H9 (cell line): Measurements from ENCODE around the gene GALNT4. TPM values are rescaled to one million over a fixed set of nuclear protein-coding genes. Genes with fewer than 3 reads are reported as not detected.

Source experiments
- DNase-seq: peaks from one replicate; pipeline ENCODE4 v3.0.0-alpha.2; 2017
- H2AFZ ChIP-seq: one replicate; pipeline ENCODE4 v1.6.1; 2013; ENCODE audit warnings: mild to moderate bottlenecking, low read length, control low read depth, moderate library complexity
- H2AK5ac ChIP-seq: 2 replicates; pipeline ENCODE4 v1.6.1; 2013; ENCODE audit warnings: low read length, control low read depth, mixed read lengths; ENCODE audit not compliant: insufficient read length
- H2BK120ac ChIP-seq: one replicate; pipeline ENCODE4 v1.6.1; 2013; ENCODE audit warnings: low read depth, mild to moderate bottlenecking, low read length, control low read depth, inconsistent platforms; ENCODE audit not compliant: poor library complexity, severe bottlenecking
- H2BK12ac ChIP-seq: 2 replicates; pipeline ENCODE4 v1.6.1; 2013; ENCODE audit warnings: low read length, control low read depth, mixed read lengths, low read depth; ENCODE audit not compliant: insufficient read length
- H2BK15ac ChIP-seq: 2 replicates; pipeline ENCODE4 v1.6.1; 2013; ENCODE audit warnings: low read depth, low read length, control low read depth
- H2BK20ac ChIP-seq: one replicate; pipeline ENCODE4 v1.6.1; 2013; ENCODE audit warnings: low read depth, mild to moderate bottlenecking, low read length, control low read depth, inconsistent platforms; ENCODE audit not compliant: poor library complexity, severe bottlenecking
- H2BK5ac ChIP-seq: 2 replicates; pipeline ENCODE4 v1.6.1; 2013; ENCODE audit warnings: low read length, control low read depth, mixed read lengths; ENCODE audit not compliant: insufficient read length
- H3K14ac ChIP-seq: 2 replicates; pipeline ENCODE4 v1.6.1; 2013; ENCODE audit warnings: low read length, control low read depth; ENCODE audit not compliant: insufficient read depth
- H3K18ac ChIP-seq: 2 replicates; pipeline ENCODE4 v1.6.1; 2013; ENCODE audit warnings: low read depth, mild to moderate bottlenecking, mixed read lengths, low read length, control low read depth; ENCODE audit not compliant: insufficient read length
- H3K23ac ChIP-seq: 2 replicates; pipeline ENCODE4 v1.6.1; 2013; ENCODE audit warnings: low read length, control low read depth, mixed read lengths, low read depth; ENCODE audit not compliant: insufficient read length
- H3K23me2 ChIP-seq: 2 replicates; pipeline ENCODE4 v1.6.1; 2013; ENCODE audit warnings: low read depth, mild to moderate bottlenecking, mixed read lengths, low read length, control low read depth; ENCODE audit not compliant: insufficient read length, poor library complexity, severe bottlenecking
- H3K27ac ChIP-seq: 2 replicates; pipeline ENCODE4 v1.5.1; 2013; ENCODE audit warnings: low read length, control low read depth, mixed read lengths, low read depth; ENCODE audit not compliant: insufficient read length
- H3K27me3 ChIP-seq: 2 replicates; pipeline ENCODE4 v1.6.1; 2013; ENCODE audit warnings: low read length, control low read depth, inconsistent platforms; ENCODE audit not compliant: insufficient read depth
- H3K4ac ChIP-seq: 2 replicates; pipeline ENCODE4 v1.6.1; 2013; ENCODE audit warnings: low read depth, mild to moderate bottlenecking, control low read depth, inconsistent platforms, low read length, moderate library complexity
- H3K4me1 ChIP-seq: 2 replicates; pipeline ENCODE4 v1.6.1; 2013; ENCODE audit warnings: low read length, control low read depth, inconsistent platforms; ENCODE audit not compliant: insufficient read depth
- H3K4me2 ChIP-seq: 2 replicates; pipeline ENCODE4 v1.6.1; 2013; ENCODE audit warnings: low read length, control low read depth, mixed read lengths; ENCODE audit not compliant: insufficient read length, insufficient read depth
- H3K56ac ChIP-seq: 2 replicates; pipeline ENCODE4 v1.6.1; 2013; ENCODE audit warnings: low read depth, mild to moderate bottlenecking, mixed read lengths, low read length, control low read depth; ENCODE audit not compliant: insufficient read length
- H3K79me1 ChIP-seq: 2 replicates; pipeline ENCODE4 v1.6.1; 2013; ENCODE audit warnings: low read depth, mild to moderate bottlenecking, moderate library complexity, low read length, control low read depth, inconsistent platforms; ENCODE audit not compliant: insufficient read depth, poor library complexity, severe bottlenecking
- H3K79me2 ChIP-seq: 2 replicates; pipeline ENCODE4 v1.6.1; 2013; ENCODE audit warnings: low read length, control low read depth, inconsistent platforms; ENCODE audit not compliant: insufficient read depth
- H3K9ac ChIP-seq: 2 replicates; pipeline ENCODE4 v1.6.1; 2013; ENCODE audit warnings: low read length, control low read depth, mixed read lengths; ENCODE audit not compliant: insufficient read length; ENCODE audit errors: extremely low read depth
- H3K9me3 ChIP-seq: one replicate; pipeline ENCODE4 v1.6.1; 2013; ENCODE audit warnings: low read depth, low read length, inconsistent platforms; ENCODE audit not compliant: control insufficient read depth
- H3T11ph ChIP-seq: one replicate; pipeline ENCODE4 v1.6.1; 2013; ENCODE audit warnings: mild to moderate bottlenecking, low read length, control low read depth, inconsistent platforms
- H4K20me1 ChIP-seq: one replicate; pipeline ENCODE4 v1.6.1; 2013; ENCODE audit not compliant: control insufficient read depth, insufficient read length, insufficient read depth
- H4K5ac ChIP-seq: 2 replicates; pipeline ENCODE4 v1.6.1; 2013; ENCODE audit warnings: low read depth, mild to moderate bottlenecking, mixed read lengths, low read length, control low read depth; ENCODE audit not compliant: insufficient read length
- H4K8ac ChIP-seq: replicated peaks from 2 replicates; pipeline ENCODE4 v1.6.1; 2013; ENCODE audit warnings: low read length, control low read depth, mixed read lengths, low read depth; ENCODE audit not compliant: insufficient read length
- H4K91ac ChIP-seq: 2 replicates; pipeline ENCODE4 v1.6.1; 2013; ENCODE audit warnings: low read depth, mild to moderate bottlenecking, moderate library complexity, mixed read lengths, low read length, control low read depth; ENCODE audit not compliant: insufficient read length
- H3K27ac Mint-ChIP-seq, 3 experiments: 2 replicates in 2 of 3; 3 replicates in 1 of 3; pipeline ENCODE4 v1.8.0; 2020 to 2021; ENCODE audit warnings: mixed read lengths in 3 of 3, mild to moderate bottlenecking in 1 of 3, moderate library complexity in 1 of 3
- H3K27me3 Mint-ChIP-seq: 2 replicates; pipeline ENCODE4 v1.8.0; 2021; ENCODE audit warnings: low read depth, mild to moderate bottlenecking, moderate library complexity, mixed read lengths
- H3K36me3 Mint-ChIP-seq, 3 experiments: 2 replicates in 2 of 3; 3 replicates in 1 of 3; pipeline ENCODE4 v1.8.0; 2020 to 2021; ENCODE audit warnings: low read depth in 3 of 3, mixed read lengths in 3 of 3; ENCODE audit not compliant: insufficient read depth in 1 of 3
- H3K4me1 Mint-ChIP-seq, 2 experiments: 2 replicates each; pipeline ENCODE4 v1.8.0; 2020; ENCODE audit warnings: mixed read lengths in 2 of 2
- H3K4me3 Mint-ChIP-seq, 2 experiments: 2 replicates in 1 of 2; 3 replicates in 1 of 2; pipeline ENCODE4 v1.8.0; 2020 to 2021; ENCODE audit warnings: mild to moderate bottlenecking in 2 of 2, mixed read lengths in 2 of 2, moderate library complexity in 1 of 2
- H3K9me3 Mint-ChIP-seq, 2 experiments: 2 replicates in 1 of 2; 3 replicates in 1 of 2; pipeline ENCODE4 v1.8.0; 2020; ENCODE audit warnings: mild to moderate bottlenecking in 2 of 2, mixed read lengths in 2 of 2, moderate library complexity in 1 of 2
- WGBS: extraction: QIAGEN DNeasy Blood & Tissue Kit; methylation state at CpG from one replicate; pipeline ENCODE4 v1.1.7; 2013; ENCODE audit warnings: missing lambda C conversion rate, low lambda C conversion rate, mixed read lengths; ENCODE audit not compliant: insufficient read length; ENCODE audit errors: extremely low coverage; 5-methylcytosine and 5-hydroxymethylcytosine counted together
- total RNA-seq: library from RNA; stranded (reverse); gene quantifications from 2 replicates; pipeline ENCODE4 v1.2.1, GENCODE V29; 2021
- TF ChIP-seq, protein P1 (sequence below): fragments of 200-600 bp; sonication (generic); conservative IDR thresholded peaks from 3 replicates; pipeline ENCODE4 v1.8.0; 2021; ENCODE audit warnings: antibody characterized with exemption, mild to moderate bottlenecking

GALNT4 gene
- total RNA-seq, 1 experiment from 2014 or later = 3.1 TPM

DNA sequence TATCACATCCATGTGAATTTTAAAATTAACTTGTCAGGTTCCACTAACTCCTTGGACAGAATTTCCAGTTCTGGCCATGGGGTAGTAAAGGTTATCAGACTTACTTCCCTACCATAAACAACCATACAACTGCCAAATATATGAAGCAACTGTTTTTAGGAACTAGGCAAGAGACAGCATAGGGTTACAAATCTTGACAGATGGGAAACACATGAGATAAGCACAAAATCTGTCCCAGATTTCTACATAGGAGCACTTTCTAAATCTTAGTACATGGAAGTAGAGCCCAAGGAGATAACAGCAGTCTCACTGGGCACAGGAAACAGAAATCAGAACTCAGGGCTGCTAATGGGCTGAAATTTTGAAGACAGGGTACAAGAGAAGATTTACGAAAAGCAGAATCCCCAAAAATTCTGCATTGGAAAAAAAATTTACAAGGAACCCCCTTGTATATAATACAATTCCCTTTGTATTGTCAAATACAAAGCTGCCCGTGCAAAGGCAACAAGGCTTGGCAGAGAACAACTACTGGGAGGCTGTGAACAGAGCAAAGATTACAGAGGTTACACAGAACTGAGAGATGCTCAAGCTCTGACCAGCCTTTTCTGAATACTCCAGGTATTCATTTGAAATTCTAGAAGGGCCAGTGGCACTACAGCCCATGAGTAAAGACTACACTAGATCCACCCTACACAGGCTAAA, 43.2 kb downstream of the GALNT4 start:
- Histone ChIP-seq H2AFZ (no peak overlapping the region), H2BK20ac (no peak overlapping the region), H3K9me3 (no peaks in the 10 kb centered on the region), H4K5ac (no peak overlapping the region), H3K9ac (no peak overlapping the region), H3K14ac (no peak overlapping the region), H3K27me3 (no peaks in the 10 kb centered on the region), H3K4me2 (no peak overlapping the region), H3K56ac (no peak overlapping the region), H2BK5ac (no peak overlapping the region), H4K91ac (no peak overlapping the region), H3K4ac (no peak overlapping the region), H3K4me1 (peaks cover 3% of the 10 kb centered on the region; the same call in 1 of the 2 replicates), H2AK5ac (no peak overlapping the region), H2BK12ac (no peak overlapping the region), H2BK120ac (no peak overlapping the region), H3K79me1 (no peaks in the 10 kb centered on the region), H3K27ac (no peak overlapping the region), H3T11ph (no peak overlapping the region), H4K8ac (no peak overlapping the region), H3K23ac (no peak overlapping the region), H4K20me1 (no peaks in the 10 kb centered on the region), H3K23me2 (no peaks in the 10 kb centered on the region), H3K18ac (no peak overlapping the region), H3K79me2 (no peaks in the 10 kb centered on the region), H2BK15ac (no peak overlapping the region)
- TF ChIP-seq, protein P1, sequence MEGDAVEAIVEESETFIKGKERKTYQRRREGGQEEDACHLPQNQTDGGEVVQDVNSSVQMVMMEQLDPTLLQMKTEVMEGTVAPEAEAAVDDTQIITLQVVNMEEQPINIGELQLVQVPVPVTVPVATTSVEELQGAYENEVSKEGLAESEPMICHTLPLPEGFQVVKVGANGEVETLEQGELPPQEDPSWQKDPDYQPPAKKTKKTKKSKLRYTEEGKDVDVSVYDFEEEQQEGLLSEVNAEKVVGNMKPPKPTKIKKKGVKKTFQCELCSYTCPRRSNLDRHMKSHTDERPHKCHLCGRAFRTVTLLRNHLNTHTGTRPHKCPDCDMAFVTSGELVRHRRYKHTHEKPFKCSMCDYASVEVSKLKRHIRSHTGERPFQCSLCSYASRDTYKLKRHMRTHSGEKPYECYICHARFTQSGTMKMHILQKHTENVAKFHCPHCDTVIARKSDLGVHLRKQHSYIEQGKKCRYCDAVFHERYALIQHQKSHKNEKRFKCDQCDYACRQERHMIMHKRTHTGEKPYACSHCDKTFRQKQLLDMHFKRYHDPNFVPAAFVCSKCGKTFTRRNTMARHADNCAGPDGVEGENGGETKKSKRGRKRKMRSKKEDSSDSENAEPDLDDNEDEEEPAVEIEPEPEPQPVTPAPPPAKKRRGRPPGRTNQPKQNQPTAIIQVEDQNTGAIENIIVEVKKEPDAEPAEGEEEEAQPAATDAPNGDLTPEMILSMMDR = no peak
- Mint-ChIP-seq H3K27ac (no peak overlapping the region), H3K27me3 (no peaks in the 10 kb centered on the region), H3K4me1 (peaks cover 6 to 11% of the 10 kb centered on the region in 2 experiments), H3K9me3 (no peaks in the 10 kb centered on the region), H3K4me3 (no peak overlapping the region), H3K36me3 (no peaks in the 10 kb centered on the region)
- DNase-seq = no peak
- WGBS = no CpG with 5 or more reads among the region's 2 CpGs
